Panc1 (cell line): ENCODE measurements around the gene TTLL5. TPM values are rescaled to one million over a fixed set of nuclear protein-coding genes. Genes with fewer than 3 reads are reported as not detected.

ENCODE experiments used
- ATAC-seq: fragments of 200-7000 bp; cut with Tn5 transposase; 2 replicates; pipeline ENCODE4 v1.9.1; 2020; ENCODE audit warnings: mild to moderate bottlenecking, moderate library complexity
- BruUV-seq: library from RNA; stranded (reverse); fragments of 400-500 nt; replicated peaks from 2 replicates; lab custom pipeline; 2021; lab: Mats Ljungman, UMichigan
- CTCF ChIA-PET: fragments of 300-600 bp; sonication (Branson Sonifier 250); formaldehyde crosslinking; loops from one replicate; lab custom pipeline; 2022; ENCODE audit warnings: antibody characterized with exemption; lab: Charles Lee
- POLR2A ChIA-PET: fragments of 300-600 bp; sonication (Branson Sonifier 250); formaldehyde crosslinking; loops from one replicate; lab custom pipeline; 2022; ENCODE audit warnings: antibody characterized with exemption; lab: Charles Lee
- DNase-seq: peaks from one replicate; pipeline ENCODE4 v3.0.0-alpha.2; 2010; ENCODE audit warnings: low read depth, low spot score
- H3K27ac ChIP-seq: 2 replicates; pipeline ENCODE4 v1.5.1; 2011; ENCODE audit warnings: mild to moderate bottlenecking, low read length, inconsistent platforms
- H3K27me3 ChIP-seq: fragments of 200-500 bp; sonication (Bioruptor generic); 2 replicates; pipeline ENCODE4 v1.6.0; 2014; ENCODE audit warnings: low read length, inconsistent platforms; ENCODE audit not compliant: control insufficient read depth, insufficient read depth
- H3K36me3 ChIP-seq: fragments of 200-500 bp; sonication (Bioruptor generic); 2 replicates; pipeline ENCODE4 v1.5.1; 2014; ENCODE audit warnings: inconsistent platforms, mild to moderate bottlenecking, low read length, moderate library complexity; ENCODE audit not compliant: control insufficient read depth, insufficient read depth
- H3K4me1 ChIP-seq: 2 replicates; pipeline ENCODE4 v1.5.1; 2011; ENCODE audit warnings: inconsistent platforms, mild to moderate bottlenecking, low read length, moderate library complexity; ENCODE audit not compliant: control insufficient read depth, insufficient read depth
- H3K4me3 ChIP-seq, 2 experiments: 2 replicates each; pipeline ENCODE4 v1.5.1; 2011 to 2012; ENCODE audit warnings: low read depth in 2 of 2, low read length in 2 of 2, mild to moderate bottlenecking in 2 of 2, inconsistent platforms in 1 of 2, moderate library complexity in 1 of 2
- H3K9me3 ChIP-seq: fragments of 200-500 bp; sonication (Bioruptor generic); 2 replicates; pipeline ENCODE4 v1.5.1; 2014; ENCODE audit warnings: low read depth, mild to moderate bottlenecking, inconsistent platforms, low read length, moderate library complexity; ENCODE audit not compliant: control insufficient read depth, insufficient read depth
- CTCF ChIP-seq: fragments of 450-650 bp; IDR thresholded peaks from 2 replicates; pipeline ENCODE4 v1.5.1; 2017; ENCODE audit warnings: mild to moderate bottlenecking
- POLR2AphosphoS5 ChIP-seq: IDR thresholded peaks from 2 replicates; pipeline ENCODE4 v1.6.1; 2012; ENCODE audit warnings: mild to moderate bottlenecking, low read depth, low read length, moderate library complexity
- REST ChIP-seq, 2 experiments: IDR thresholded peaks; 2 replicates each; pipeline ENCODE4 v1.6.1; 2011 to 2012; ENCODE audit warnings: low read depth in 2 of 2, control low read depth in 1 of 2, low read length in 1 of 2, mild to moderate bottlenecking in 1 of 2, moderate library complexity in 1 of 2; ENCODE audit not compliant: insufficient read depth in 1 of 2
- SIN3A ChIP-seq: IDR thresholded peaks from 2 replicates; pipeline ENCODE4 v1.6.1; 2012; ENCODE audit warnings: low read depth, mild to moderate bottlenecking, low read length, moderate library complexity, borderline replicate concordance; ENCODE audit not compliant: insufficient read depth
- TCF7L2 ChIP-seq: IDR thresholded peaks from 2 replicates; pipeline ENCODE4 v1.6.1; 2011; ENCODE audit warnings: mild to moderate bottlenecking, low read depth, low read length, inconsistent platforms
- in situ Hi-C: cut with HindIII; loops from 2 replicates; pipeline ENCODE4 v1.10.0; 2016; ENCODE audit warnings: low sequenced_read_pairs, low pct_unique_long_range_greater_than_20kb
- intact Hi-C: fragments of 100-400 bp; cut with micrococcal nuclease; formaldehyde crosslinking; loops from one replicate; pipeline ENCODE4 v1.10.0; 2022; ENCODE audit not compliant: unreplicated experiment
- total RNA-seq: library from RNA; stranded (reverse); gene quantifications from one replicate; pipeline ENCODE4 v1.2.1, GENCODE V29; 2021; ENCODE audit not compliant: unreplicated experiment

The TTLL5 gene
- total RNA-seq, 1 experiment from 2014 or later: 23.5 TPM

GRCh38 chr14:75725481-75725880, 64.4 kb downstream of the TTLL5 start:
- ChIA-PET POLR2A (interaction anchor here (0.6 kb wide), 1 partner anchor 1073 kb away, joined by 8 read pairs; no protein-coding TSS in a partner anchor), CTCF (no interaction called here)
- no TSS peak for BruUV-seq
- no peaks in the 10 kb centered on the region; the same call in 1 of the 2 replicates for H3K9me3 ChIP-seq
- TF ChIP-seq CTCF (no peak), REST (IDR thresholded peaks at IDR 0.05; ENCODE audit: insufficient read depth in 1 of 2, low read depth in 2 of 2, low read length in 1 of 2) (no peak), SIN3A (no peak), TCF7L2 (no peak), POLR2AphosphoS5 (no peak)
- ATAC-seq (no peak), DNase-seq (no peak)
- no peaks in the 10 kb centered on the region for H3K27me3 ChIP-seq
- intact Hi-C loops (no loop called here), in situ Hi-C loops (no loop called here)
- no peak overlapping the region for H3K27ac ChIP-seq
- H3K4me1 ChIP-seq: no peaks in the 10 kb centered on the region
- no peak overlapping the region for H3K4me3 ChIP-seq
- H3K36me3 ChIP-seq: no peaks in the 10 kb centered on the region; the same call in 1 of the 2 replicates

GRCh38 chr14:75726321-75726720, 65.3 kb downstream of the TTLL5 start:
- Histone ChIP-seq H3K27ac (no peak overlapping the region), H3K9me3 (no peaks in the 10 kb centered on the region; the same call in 1 of the 2 replicates), H3K36me3 (no peaks in the 10 kb centered on the region; the same call in 1 of the 2 replicates), H3K4me1 (no peaks in the 10 kb centered on the region), H3K27me3 (no peaks in the 10 kb centered on the region), H3K4me3 (no peak overlapping the region)
- DNase-seq (no peak), ATAC-seq (no peak)
- no TSS peak for BruUV-seq
- ChIA-PET CTCF (no interaction called here), POLR2A (no interaction called here)
- TF ChIP-seq TCF7L2: no peak
- TF ChIP-seq SIN3A: no peak
- TF ChIP-seq POLR2AphosphoS5: no peak
- TF ChIP-seq REST (IDR thresholded peaks at IDR 0.05; ENCODE audit: insufficient read depth in 1 of 2, low read depth in 2 of 2, low read length in 1 of 2): no peak
- no peak for TF ChIP-seq CTCF
- intact Hi-C loops: no loop called here
- in situ Hi-C loops: no loop called here
